Tibial nerve (tissue), 4 donors: ENCODE data around the gene MTMR3. TPM values are rescaled to one million over a fixed set of nuclear protein-coding genes. Genes with fewer than 3 reads are reported as not detected.
A peak's percentile ranks its signal among the peaks of the same experiment; 100 is the strongest.
"Not testable (repeated sequence)": the region's sequence is repeated elsewhere in the genome, so short reads cannot be mapped to it uniquely, and the experiment has no call there.

Experiments used
- DNase-seq, 2 donors: peaks; one replicate each; pipeline ENCODE4 v3.0.0-alpha.2; 2019; ENCODE audit warnings: low spot score in 2 of 2
- H3K27ac ChIP-seq, 4 donors: fragments of 200-600 bp; sonication (generic) in 3 of 4; one replicate each; pipeline ENCODE4 v1.5.1; 2017 to 2019; ENCODE audit warnings: mild to moderate bottlenecking in 1 of 4
- H3K27me3 ChIP-seq, 2 donors: fragments of 200-600 bp; sonication (generic) in 1 of 2; one replicate each; pipeline versions ENCODE4 v1.5.1 to v1.6.0; 2017 to 2019
- H3K36me3 ChIP-seq, 3 donors: fragments of 200-600 bp; sonication (generic); one replicate each; pipeline ENCODE4 v1.5.1; 2018 to 2019
- H3K4me1 ChIP-seq, 4 donors: fragments of 200-600 bp; sonication (generic) in 3 of 4; one replicate each; pipeline ENCODE4 v1.5.1; 2017 to 2019
- H3K4me3 ChIP-seq, 4 donors: fragments of 200-600 bp; sonication (generic) in 3 of 4; one replicate each; pipeline ENCODE4 v1.5.1; 2017 to 2019; ENCODE audit warnings: mild to moderate bottlenecking in 1 of 4, moderate library complexity in 1 of 4
- H3K9me3 ChIP-seq, 4 donors: fragments of 200-600 bp; sonication (generic) in 3 of 4; one replicate each; pipeline ENCODE4 v1.5.1; 2017 to 2019
- CTCF ChIP-seq, 5 experiments: fragments of 200-600 bp in 3 of 5; fragments of 450-650 bp in 2 of 5; sonication (generic) in 3 of 5; IDR thresholded peaks; one replicate each; pipeline ENCODE4 v1.5.1; 2016 to 2019; ENCODE audit warnings: antibody characterized with exemption in 5 of 5, mild to moderate bottlenecking in 3 of 5, moderate library complexity in 2 of 5
- EP300 ChIP-seq, 2 donors: sonication (generic); formaldehyde crosslinking; IDR thresholded peaks; one replicate each; pipeline ENCODE4 v1.6.1; 2017; ENCODE audit warnings: antibody characterized with exemption in 2 of 2, mild to moderate bottlenecking in 1 of 2
- POLR2A ChIP-seq, 2 donors: fragments of 450-650 bp; IDR thresholded peaks; one replicate each; pipeline ENCODE4 v1.6.1; 2017; ENCODE audit warnings: antibody characterized with exemption in 2 of 2, mild to moderate bottlenecking in 2 of 2, moderate library complexity in 2 of 2
- WGBS, 2 donors: methylation state at CpG; one replicate each; pipeline ENCODE4 v1.1.5; 2018; 5-methylcytosine and 5-hydroxymethylcytosine counted together
- total RNA-seq, 4 donors: library from RNA; depleted of rRNA; stranded (reverse); fragments of >200 nt; gene quantifications; one replicate each; pipeline ENCODE4 v1.1.0, GENCODE V29; 2016

MTMR3 gene
- 10 to 100 TPM; 56.1 to 91.2 (median 74.5) TPM for total RNA-seq

- peaks cover 0 to 43% (median 24%) of the 10 kb centered on the region in 4 donors for H3K4me1 ChIP-seq
- peak within 1 kb of the TSS; percentile 93 to 99 (median 96) for H3K27ac ChIP-seq
- no peaks in the 10 kb centered on the region for H3K27me3 ChIP-seq
- H3K9me3 ChIP-seq: no peaks in the 10 kb centered on the region
- TF ChIP-seq CTCF (IDR thresholded peaks at IDR 0.05) (peak in 4 of 5 experiments; percentile 60 to 84 (median 70)), EP300 (IDR thresholded peaks at IDR 0.05) (peak in 1 of 2 donors; percentile 85), POLR2A (IDR thresholded peaks at IDR 0.05) (peak; percentile 41 to 76)
- H3K4me3 ChIP-seq: peak within 1 kb of the TSS; percentile 84 to 99 (median 90)
- H3K36me3 ChIP-seq: no peaks in the 10 kb centered on the region
- 0 to 1% methylated on average over 15 to 69 of the region's 82 CpGs for WGBS, 2 donors
- peak; percentile 89 to 94 for DNase-seq
Observed at GRCh38 chr22:29883045-29883774, at the start of gene MTMR3. TSS of gene MTMR3 (plus strand) at chr22:29883174. CDS start at chr22:29971060, 87,886 bp downstream.

GRCh38 chr22:29833392-29833965 lies 49.5 kb upstream of the MTMR3 start:
- no peak for TF ChIP-seq CTCF (IDR thresholded peaks at IDR 0.05)
- no peak for TF ChIP-seq POLR2A (IDR thresholded peaks at IDR 0.05)
- Histone ChIP-seq H3K36me3 (peaks cover 3 to 70% (median 6%) of the 10 kb centered on the region in 3 donors), H3K27me3 (no peaks in the 10 kb centered on the region), H3K9me3 (no peaks in the 10 kb centered on the region), H3K4me1 (peaks cover 0 to 21% (median 10%) of the 10 kb centered on the region in 4 donors), H3K27ac (no peak overlapping the region), H3K4me3 (no peak overlapping the region)
- no peak for DNase-seq
- WGBS, 2 donors: 89 to 90% methylated on average over 6 to 7 of the region's 7 CpGs

- TF ChIP-seq EP300 (IDR thresholded peaks at IDR 0.05) (no peak), CTCF (IDR thresholded peaks at IDR 0.05) (no peak), POLR2A (IDR thresholded peaks at IDR 0.05) (no peak)
- Histone ChIP-seq H3K27ac (no peak overlapping the region), H3K36me3 (peaks cover 3 to 64% (median 6%) of the 10 kb centered on the region in 3 donors), H3K9me3 (no peaks in the 10 kb centered on the region), H3K27me3 (no peaks in the 10 kb centered on the region), H3K4me3 (no peak overlapping the region), H3K4me1 (peaks cover 0 to 26% (median 11%) of the 10 kb centered on the region in 4 donors)
- DNase-seq: no peak
- 89 to 96% methylated on average over 1 of the region's 1 CpG for whole genome bisulfite sequencing, 2 donors
Observed at GRCh38 chr22:29834046-29834445, 48.9 kb upstream of the MTMR3 start.

- not testable (repeated sequence) for H3K9me3 ChIP-seq, H3K27ac ChIP-seq, H3K27me3 ChIP-seq, DNase-seq
- H3K4me1 ChIP-seq: peaks cover 0 to 26% (median 11%) of the 10 kb centered on the region in 4 donors
- H3K36me3 ChIP-seq: peaks cover 0 to 36% (median 1%) of the 10 kb centered on the region in 3 donors
- 90 to 95% methylated on average over 18 of the region's 18 CpGs for WGBS, 2 donors
- peak overlapping the region in 3 of 4 donors; percentile 87 to 97 (median 93) for H3K4me3 ChIP-seq
Observed at GRCh38 chr22:29836791-29837370, 46.1 kb upstream of the MTMR3 start.

GRCh38 chr22:29837741-29838598 lies 45.0 kb upstream of the MTMR3 start, which contains the start of gene ASCC2:
TSS of gene ASCC2 (minus strand) at chr22:29838274. CDS start at chr22:29832325, 5,949 bp downstream.
- 1% methylated on average over 36 to 48 of the region's 54 CpGs for WGBS, 2 donors
- peak in 1 of 2 donors; percentile 56 for TF ChIP-seq POLR2A (IDR thresholded peaks at IDR 0.05)
- TF ChIP-seq CTCF (IDR thresholded peaks at IDR 0.05): peak in 1 of 5 experiments; percentile 28
- TF ChIP-seq EP300 (IDR thresholded peaks at IDR 0.05): peak; percentile 72 to 84
- DNase-seq: peak; percentile 98 to 99

More at GRCh38 chr22:29837741-29838598, 45.0 kb upstream of the MTMR3 start, which contains the start of gene ASCC2:
- peaks cover 0 to 25% (median 0%) of the 10 kb centered on the region in 3 donors for H3K36me3 ChIP-seq
- peaks cover 0 to 32% (median 11%) of the 10 kb centered on the region in 4 donors for H3K4me1 ChIP-seq
- no peaks in the 10 kb centered on the region for H3K27me3 ChIP-seq
- H3K9me3 ChIP-seq: no peaks in the 10 kb centered on the region
- H3K27ac ChIP-seq: peak within 1 kb of the TSS; percentile 56 to 83 (median 76)
- H3K4me3 ChIP-seq: peak within 1 kb of the TSS; percentile 87 to 97 (median 92)
